Ishikawa (cell line): Measurements from ENCODE around the gene KDM5A.

Source experiments
- EP300 ChIP-seq: IDR thresholded peaks from 2 replicates; pipeline ENCODE4 v1.6.1; 2012; ENCODE audit warnings: borderline replicate concordance
- MAX ChIP-seq: IDR thresholded peaks from 2 replicates; pipeline ENCODE4 v1.6.1; 2012
- NFIC ChIP-seq: IDR thresholded peaks from 2 replicates; pipeline ENCODE4 v1.6.1; 2012
- RAD21 ChIP-seq: IDR thresholded peaks from 2 replicates; pipeline ENCODE4 v1.6.1; 2012; ENCODE audit warnings: low read depth
- REST ChIP-seq: IDR thresholded peaks from 2 replicates; pipeline ENCODE4 v1.6.1; 2012; ENCODE audit warnings: low read depth, mild to moderate bottlenecking
- TAF1 ChIP-seq: IDR thresholded peaks from 2 replicates; pipeline ENCODE4 v1.6.1; 2012; ENCODE audit warnings: low read depth, mild to moderate bottlenecking
- YY1 ChIP-seq: IDR thresholded peaks from 2 replicates; pipeline ENCODE4 v1.6.1; 2012; ENCODE audit warnings: low read depth

GRCh38 chr12:263574-263973, 125.5 kb downstream of the KDM5A start:
- TF ChIP-seq REST (no peak), EP300 (no peak), MAX (no peak), YY1 (no peak), NFIC (no peak), RAD21 (no peak), TAF1 (no peak)
